Cardiac fibroblast (primary cell): ENCODE measurements around the gene TMEM273.

ENCODE experiments used
- DNase-seq, 2 donors: peaks; one replicate each; pipeline versions ENCODE4 v3.0.0 to v3.0.0-alpha.2; 2010; ENCODE audit warnings: low read depth in 2 of 2
- H3K4me3 ChIP-seq, 2 donors: replicated peaks in 1 of 2; 1 replicate in 1 of 2; 2 replicates in 1 of 2; pipeline ENCODE4 v1.5.1; 2011; ENCODE audit warnings: low read depth in 2 of 2, low read length in 2 of 2, mild to moderate bottlenecking in 2 of 2, moderate library complexity in 1 of 2
- CTCF ChIP-seq: IDR thresholded peaks from one replicate; pipeline ENCODE4 v1.5.1; 2011; ENCODE audit warnings: low read depth, mild to moderate bottlenecking, low read length, inconsistent platforms

TMEM273 gene

DNA sequence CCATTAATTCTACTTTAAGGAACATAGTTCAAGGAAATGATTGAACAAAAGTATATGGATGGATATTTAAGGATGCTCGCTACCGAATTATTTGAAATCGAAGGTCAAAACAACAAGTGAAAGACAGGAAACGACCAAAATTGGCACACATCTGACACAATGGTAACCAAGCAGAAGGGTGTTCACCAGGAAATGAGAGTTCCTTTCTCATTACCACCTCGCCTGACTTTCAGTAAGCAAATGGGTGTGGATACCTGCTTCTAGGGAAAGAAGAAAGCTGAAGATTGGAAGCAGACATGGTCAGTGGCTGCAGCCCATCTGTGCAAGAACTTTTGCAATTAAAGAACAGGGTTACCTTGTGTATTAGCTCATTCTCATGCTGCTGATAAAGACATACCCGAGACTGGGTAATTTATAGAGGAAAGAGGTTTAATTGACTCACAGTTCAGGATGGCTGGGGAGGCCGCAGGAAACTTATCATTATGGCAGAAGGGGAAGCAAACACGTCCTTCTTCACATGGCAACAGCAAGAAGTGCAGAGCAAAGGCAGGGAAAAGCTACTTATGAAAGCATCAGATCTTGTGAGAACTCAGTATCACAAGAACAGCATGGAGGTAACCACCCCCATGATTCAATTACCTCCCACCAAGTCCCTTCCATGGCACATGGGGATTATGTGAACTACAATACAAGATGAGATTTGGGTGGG is 6.2 kb upstream of the TMEM273 start:
- no peak overlapping the region for H3K4me3 ChIP-seq
- TF ChIP-seq CTCF = no peak
- DNase-seq = no peak

DNA sequence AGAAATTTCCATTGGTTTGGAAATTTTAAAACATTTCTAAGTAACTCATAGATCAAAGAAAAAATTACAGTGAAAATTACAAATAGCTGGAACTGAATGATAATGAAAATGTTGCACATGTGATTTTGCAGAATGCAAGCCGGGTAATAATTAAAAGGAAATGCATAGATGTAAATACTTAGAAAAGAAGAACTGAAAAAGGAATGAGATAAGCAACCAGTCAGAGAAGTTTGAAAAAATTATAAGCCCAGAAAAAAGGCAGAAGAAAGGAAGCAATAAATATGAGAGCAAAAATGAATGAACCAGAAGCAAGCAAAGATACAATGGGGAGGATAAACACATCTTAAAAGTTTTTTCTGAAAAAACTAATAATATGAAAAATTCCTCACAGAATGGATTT is 3.2 kb upstream of the TMEM273 start:
- H3K4me3 ChIP-seq = no peak overlapping the region
- no peak for DNase-seq
- TF ChIP-seq CTCF = no peak

DNA sequence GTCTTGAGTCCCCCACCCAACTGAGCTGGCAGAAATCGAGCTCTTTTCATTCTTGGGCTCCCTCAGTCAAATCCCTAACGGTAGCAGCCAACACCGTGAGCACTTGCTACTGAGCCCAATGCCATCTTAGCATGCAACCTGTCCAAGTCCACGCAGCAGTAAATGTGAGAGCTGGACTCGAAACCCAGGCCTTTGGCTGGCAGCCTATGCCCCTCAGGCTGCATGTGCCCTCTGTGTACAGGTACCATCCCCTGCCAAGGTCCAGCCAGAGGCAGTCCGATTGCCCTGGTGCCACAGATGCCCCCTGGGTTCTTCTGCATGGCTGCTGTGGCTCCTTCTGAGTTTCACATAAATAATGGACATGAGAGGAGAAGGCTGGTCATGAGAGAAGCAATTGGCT is 1.2 kb upstream of the TMEM273 start:
- TF ChIP-seq CTCF = no peak
- no peak overlapping the region for H3K4me3 ChIP-seq
- no peak for DNase-seq

GRCh38 chr10:49187044-49187484 is 1.1 kb downstream of the TMEM273 start:
- no peak for DNase-seq
- H3K4me3 ChIP-seq = no peak overlapping the region
- no peak for TF ChIP-seq CTCF

DNA sequence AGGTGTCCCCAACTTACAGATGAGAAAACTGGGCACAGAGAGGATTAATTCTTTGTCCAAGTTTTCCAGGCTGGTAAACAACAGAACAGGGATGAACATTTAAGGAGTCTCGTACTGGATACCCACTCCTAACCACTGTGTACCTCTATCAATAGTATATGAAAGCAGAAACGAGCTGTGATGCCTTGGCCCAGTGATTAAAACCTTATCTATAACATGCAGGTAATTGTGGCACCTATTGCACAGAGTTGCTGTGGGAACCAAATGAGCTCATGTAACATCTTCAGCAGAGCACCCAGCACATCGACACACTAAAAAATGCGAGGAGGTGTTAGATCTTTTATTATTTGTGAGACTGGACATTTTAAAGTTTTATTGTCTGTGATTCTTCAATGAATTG is 1.6 kb downstream of the TMEM273 start:
- TF ChIP-seq CTCF = no peak
- H3K4me3 ChIP-seq = no peak overlapping the region
- no peak for DNase-seq

DNA sequence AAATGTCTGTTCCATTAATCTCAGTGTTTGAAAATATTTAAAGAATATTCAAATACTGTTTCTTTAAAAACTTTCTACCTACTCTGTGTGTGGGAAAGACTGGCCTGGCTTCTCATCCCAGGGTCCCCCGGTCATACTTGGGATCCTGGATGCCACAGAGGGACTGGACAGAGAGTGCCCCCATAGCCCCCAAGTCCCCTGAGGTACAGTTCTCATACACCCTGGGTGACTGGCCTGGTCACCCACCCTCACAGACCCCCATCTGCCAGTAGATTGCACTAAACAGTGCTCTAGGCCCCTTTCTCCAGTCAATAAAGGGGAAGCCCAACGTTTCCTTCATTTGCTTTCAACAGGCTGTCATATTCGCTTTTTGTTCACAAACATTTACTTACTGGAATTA is 3.0 kb downstream of the TMEM273 start:
- no peak for TF ChIP-seq CTCF
- no peak for DNase-seq
- no peak overlapping the region for H3K4me3 ChIP-seq

GRCh38 chr10:49184642-49185111 is 3.5 kb downstream of the TMEM273 start:
- DNase-seq = no peak
- no peak overlapping the region for H3K4me3 ChIP-seq
- no peak for TF ChIP-seq CTCF
